K562 (cell line): ENCODE results near the gene ZNF804A. TPM values are rescaled to one million over a fixed set of nuclear protein-coding genes. Genes with fewer than 3 reads are reported as not detected.

Experiments used
- ATAC-seq: fragments of 200-7000 bp; cut with Tn5 transposase; 3 replicates; pipeline ENCODE4 v1.9.1; 2020; ENCODE audit warnings: moderate library complexity
- BruUV-seq: library from RNA; stranded (reverse); fragments of 400-500 nt; replicated peaks from 2 replicates; lab custom pipeline; 2021; lab: Mats Ljungman, UMichigan
- CTCF ChIA-PET: fragments of 300-600 bp; formaldehyde crosslinking; extraction: SDS; loops from one replicate; lab custom pipeline; 2021; ENCODE audit warnings: low intra/inter-chr PET ratio; lab: Yijun Ruan, JAX
- POLR2A ChIA-PET: fragments of 300-600, 350-650 bp; sonication (Branson Sonifier 250); formaldehyde crosslinking; extraction: SDS; loops from one replicate; lab custom pipeline; 2021; ENCODE audit warnings: antibody characterized with exemption, inconsistent platforms; lab: Yijun Ruan, JAX
- DNase-seq, 4 experiments: peaks; one replicate each; pipeline versions ENCODE4 v3.0.0 to v3.0.0-alpha.2; 2011 to 2018; ENCODE audit warnings: low spot score in 3 of 4, mixed read lengths in 3 of 4; ENCODE audit errors: extremely low read depth in 1 of 4
- FAIRE-seq: peaks from 2 replicates; lab custom pipeline; 2011; peaks lifted over from hg19 to GRCh38; lab: Jason Lieb, UNC
- H2AFZ ChIP-seq: 2 replicates; pipeline ENCODE4 v1.6.0; 2011; ENCODE audit warnings: low read depth, low read length, control low read depth, inconsistent platforms
- H3K27ac ChIP-seq: fragments of 200-600 bp; 3 replicates; pipeline ENCODE4 v1.8.0; 2011; ENCODE audit warnings: low read depth, mild to moderate bottlenecking, control low read depth, inconsistent platforms, low read length, moderate library complexity, mixed read lengths; ENCODE audit errors: extremely low read depth
- H3K27me3 ChIP-seq, 2 experiments: fragments of 300-600 bp in 1 of 2; 2 replicates in 1 of 2; 3 replicates in 1 of 2; pipeline versions ENCODE4 v1.6.0 to v1.8.0; 2011; ENCODE audit warnings: inconsistent platforms in 2 of 2, low read length in 2 of 2, mild to moderate bottlenecking in 1 of 2, mixed read lengths in 1 of 2, moderate library complexity in 1 of 2; ENCODE audit not compliant: control insufficient read depth in 2 of 2, insufficient read depth in 2 of 2
- H3K36me3 ChIP-seq: fragments of 300-600 bp; 3 replicates; pipeline ENCODE4 v1.8.0; 2011; ENCODE audit warnings: mild to moderate bottlenecking, low read length, inconsistent platforms; ENCODE audit not compliant: control insufficient read depth, insufficient read depth
- H3K4me1 ChIP-seq, 2 experiments: fragments of 200-600 bp in 1 of 2; replicated peaks in 1 of 2; 2 replicates in 1 of 2; 3 replicates in 1 of 2; pipeline versions ENCODE4 v1.5.1 to v1.8.0; 2011; ENCODE audit warnings: inconsistent platforms in 2 of 2, low read length in 2 of 2, mild to moderate bottlenecking in 1 of 2, mixed read lengths in 1 of 2, moderate library complexity in 1 of 2; ENCODE audit not compliant: control insufficient read depth in 2 of 2, insufficient read depth in 2 of 2
- H3K4me2 ChIP-seq: 2 replicates; pipeline ENCODE4 v1.6.1; 2011; ENCODE audit warnings: low read length, control low read depth, inconsistent platforms, mixed read lengths; ENCODE audit not compliant: insufficient read depth
- H3K4me3 ChIP-seq: fragments of 200-600 bp; sonication (generic), shearing (Covaris generic); 2 replicates; pipeline ENCODE4 v1.5.1; 2016; ENCODE audit warnings: control low read depth, inconsistent platforms
- H3K79me2 ChIP-seq: fragments of 200-600 bp; 3 replicates; pipeline ENCODE4 v1.8.0; 2011; ENCODE audit warnings: low read length, inconsistent platforms; ENCODE audit not compliant: control insufficient read depth, insufficient read depth
- H3K9ac ChIP-seq, 2 experiments: 2 replicates each; pipeline versions ENCODE4 v1.6.0 to v1.6.1; 2011; ENCODE audit warnings: low read depth in 2 of 2, low read length in 2 of 2, control low read depth in 1 of 2, inconsistent platforms in 1 of 2, mild to moderate bottlenecking in 1 of 2, mixed read lengths in 1 of 2; ENCODE audit not compliant: insufficient read depth in 1 of 2
- H3K9me1 ChIP-seq: one replicate; pipeline ENCODE4 v1.6.0; 2011; ENCODE audit warnings: inconsistent platforms, mild to moderate bottlenecking, low read length, moderate library complexity; ENCODE audit not compliant: control insufficient read depth, insufficient read depth
- H3K9me3 ChIP-seq: replicated peaks from 2 replicates; pipeline ENCODE4 v1.5.1; 2011; ENCODE audit warnings: low read depth, low read length, inconsistent platforms; ENCODE audit not compliant: control insufficient read depth, insufficient read depth
- H4K20me1 ChIP-seq: replicated peaks from 2 replicates; pipeline ENCODE4 v1.6.1; 2011; ENCODE audit warnings: low read length, inconsistent platforms, mixed read lengths; ENCODE audit not compliant: control insufficient read depth, insufficient read depth
- ASH1L ChIP-seq: fragments of 450-650 bp; IDR thresholded peaks from 2 replicates; pipeline ENCODE4 v1.6.1; 2018; ENCODE audit warnings: borderline replicate concordance, mild to moderate bottlenecking, low read depth; ENCODE audit not compliant: partially characterized antibody
- HMG20A ChIP-seq: fragments of 450-650 bp; formaldehyde crosslinking; conservative IDR thresholded peaks from 2 replicates; pipeline ENCODE4 v1.4.0; 2020; ENCODE audit warnings: mild to moderate bottlenecking, mixed read lengths
- NR2C1 ChIP-seq, 2 experiments: fragments of 450-650 bp; IDR thresholded peaks; 2 replicates each; pipeline ENCODE4 v1.6.1; 2017; ENCODE audit warnings: mild to moderate bottlenecking in 2 of 2, antibody characterized with exemption in 1 of 2, inconsistent platforms in 1 of 2, missing compliant biosample characterization in 1 of 2, missing genetic modification characterization in 1 of 2
- NR3C1 ChIP-seq: sonication (generic); formaldehyde crosslinking; IDR thresholded peaks from 2 replicates; pipeline ENCODE4 v1.8.1; 2022; ENCODE audit warnings: missing genetic modification reagents
- POLR2B ChIP-seq: fragments of 450-650 bp; IDR thresholded peaks from 2 replicates; pipeline ENCODE4 v1.6.1; 2018; ENCODE audit warnings: low read depth; ENCODE audit not compliant: partially characterized antibody
- RBM22 ChIP-seq: fragments of 200-400 bp; formaldehyde crosslinking; IDR thresholded peaks from 2 replicates; pipeline ENCODE4 v1.6.1; 2018; ENCODE audit warnings: low read length, low read depth; ENCODE audit not compliant: poor library complexity, severe bottlenecking
- RUNX1 ChIP-seq: sonication (generic); IDR thresholded peaks from 2 replicates; pipeline ENCODE4 v1.6.1; 2016; ENCODE audit warnings: antibody characterized with exemption, low read depth
- ZBTB17 ChIP-seq: fragments of 450-650 bp; formaldehyde crosslinking; IDR thresholded peaks from 2 replicates; pipeline ENCODE4 v1.4.0; 2020; ENCODE audit warnings: mild to moderate bottlenecking
- ZNF707 ChIP-seq: fragments of 250-450 bp; sonication (Bioruptor Pico); conservative IDR thresholded peaks from 2 replicates; pipeline ENCODE4 v1.8.0; 2022; ENCODE audit warnings: inconsistent platforms, mild to moderate bottlenecking, moderate library complexity
- WGBS: fragments of 100-300 bp; shearing (Covaris generic); methylation state at CpG from one replicate; pipeline ENCODE4 v1.1.6; 2016; ENCODE audit warnings: low coverage, mixed read lengths; ENCODE audit not compliant: insufficient coverage; ENCODE audit errors: missing lambda C conversion rate; 5-methylcytosine and 5-hydroxymethylcytosine counted together
- in situ Hi-C: fragments of 300-500 bp; cut with MboI; formaldehyde crosslinking; loops from 4 replicates; pipeline ENCODE4 v1.15.0; 2018; ENCODE audit warnings: inconsistent platforms, mixed read lengths
- intact Hi-C: fragments of 100-400 bp; cut with micrococcal nuclease; formaldehyde crosslinking; loops from 2 replicates; pipeline ENCODE4 v1.14.2; 2022
- polyA plus RNA-seq, 8 experiments: library from polyadenylated mRNA; depleted of rRNA in 4 of 8; stranded (reverse) in 5 of 8; unstranded in 3 of 8; fragments of >200 nt; fragmentation: Nextera tagmentation in 2 of 8; fragmentation: Illumina TruSeq in 1 of 8; extraction: Ambion mirVana in 2 of 8; extraction: Trizol in 1 of 8; gene quantifications; 2 replicates each; pipeline versions ENCODE4 v1.2.1 to v1.2.3, GENCODE V29; 2011 to 2014; ENCODE audit warnings: inconsistent platforms in 1 of 8, missing spikeins in 1 of 8
- total RNA-seq, 7 experiments: library from RNA; depleted of rRNA in 6 of 7; stranded (reverse); fragments of >200 nt in 6 of 7; fragmentation: Illumina TruSeq in 2 of 7; extraction: Trizol in 2 of 7; gene quantifications; 2 replicates each; pipeline versions ENCODE4 v1.2.1 to v1.2.3, GENCODE V29; 2011 to 2021; ENCODE audit warnings: low replicate concordance in 1 of 7
- TF ChIP-seq, protein P1 (sequence below): fragments of 450-650 bp; IDR thresholded peaks from 2 replicates; pipeline ENCODE4 v1.6.1; 2016; ENCODE audit warnings: borderline replicate concordance

ZNF804A gene
- total and polyA plus RNA-seq, 9 of the 15 experiments (the other 6 are each of a cell fraction or from before 2014, with no cell fraction given), result 0.01 to 1.2 (median 0.73) TPM

DNA sequence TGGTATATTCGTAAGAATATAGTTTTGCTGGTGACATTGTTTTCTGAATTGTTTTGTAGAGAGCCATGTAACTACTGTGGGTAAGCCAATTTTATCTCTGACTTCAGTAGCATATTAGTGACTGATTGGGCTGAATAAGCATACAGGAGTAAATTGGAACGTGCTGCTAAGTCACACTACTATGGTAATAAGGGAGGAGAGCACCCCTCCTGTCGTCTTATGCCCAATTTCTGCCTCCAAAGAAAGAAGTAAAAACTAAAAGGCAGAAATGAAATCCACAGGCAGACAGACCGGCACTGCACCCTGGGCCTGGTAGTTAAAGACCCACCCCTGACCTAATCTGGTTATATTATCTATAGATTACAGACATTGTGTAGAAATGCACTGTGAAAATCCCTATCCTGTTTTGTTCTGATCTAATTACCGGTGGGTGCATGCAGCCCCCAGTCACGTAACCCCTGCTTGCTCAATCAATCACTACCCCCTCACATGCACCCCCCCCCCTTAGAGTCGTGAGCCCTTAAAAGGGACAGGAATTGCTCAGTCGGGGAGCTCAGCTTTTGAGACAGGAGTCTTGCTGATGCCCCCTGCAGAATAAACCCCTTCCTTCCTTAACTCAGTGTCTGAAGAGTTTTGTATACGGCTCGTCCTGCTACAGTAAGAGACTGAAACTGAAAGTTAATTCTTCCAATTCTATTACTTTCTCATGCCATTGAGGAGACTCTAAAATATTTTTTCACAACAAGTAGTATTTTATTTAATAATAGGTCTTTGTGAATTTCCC, 167.0 kb downstream of the ZNF804A start:
- WGBS, result 5% methylated on average over 9 of the region's 10 CpGs
- no TSS peak for BruUV-seq
- Histone ChIP-seq H3K4me1 (no peaks in the 10 kb centered on the region), H3K36me3 (no peaks in the 10 kb centered on the region), H3K27ac (no peak overlapping the region), H3K4me3 (no peak overlapping the region), H3K27me3 (no peaks in the 10 kb centered on the region), H3K9me1 (no peaks in the 10 kb centered on the region), H3K4me2 (no peak overlapping the region), H3K9me3 (no peaks in the 10 kb centered on the region; the same call in 1 of the 2 replicates), H3K79me2 (no peaks in the 10 kb centered on the region), H2AFZ (no peak overlapping the region), H4K20me1 (no peaks in the 10 kb centered on the region), H3K9ac (no peak overlapping the region)
- no peak for DNase-seq
- no peak for FAIRE-seq
- intact Hi-C loops (no loop called here), in situ Hi-C loops (no loop called here)
- POLR2A ChIA-PET, result no interaction called here
- ATAC-seq, result no peak
- CTCF ChIA-PET, result no interaction called here
- TF ChIP-seq HMG20A (no peak), RBM22 (no peak), NR2C1 (IDR thresholded peaks at IDR 0.05) (no peak), NR2C1 (tag; IDR thresholded peaks at IDR 0.05) (no peak), ZNF707 (no peak), ZBTB17 (CRISPR knock-in tag) (no peak), RUNX1 (no peak), POLR2B (no peak), ASH1L (no peak), NR3C1 (CRISPR knock-in tag) (no peak)
- TF ChIP-seq, protein P1, sequence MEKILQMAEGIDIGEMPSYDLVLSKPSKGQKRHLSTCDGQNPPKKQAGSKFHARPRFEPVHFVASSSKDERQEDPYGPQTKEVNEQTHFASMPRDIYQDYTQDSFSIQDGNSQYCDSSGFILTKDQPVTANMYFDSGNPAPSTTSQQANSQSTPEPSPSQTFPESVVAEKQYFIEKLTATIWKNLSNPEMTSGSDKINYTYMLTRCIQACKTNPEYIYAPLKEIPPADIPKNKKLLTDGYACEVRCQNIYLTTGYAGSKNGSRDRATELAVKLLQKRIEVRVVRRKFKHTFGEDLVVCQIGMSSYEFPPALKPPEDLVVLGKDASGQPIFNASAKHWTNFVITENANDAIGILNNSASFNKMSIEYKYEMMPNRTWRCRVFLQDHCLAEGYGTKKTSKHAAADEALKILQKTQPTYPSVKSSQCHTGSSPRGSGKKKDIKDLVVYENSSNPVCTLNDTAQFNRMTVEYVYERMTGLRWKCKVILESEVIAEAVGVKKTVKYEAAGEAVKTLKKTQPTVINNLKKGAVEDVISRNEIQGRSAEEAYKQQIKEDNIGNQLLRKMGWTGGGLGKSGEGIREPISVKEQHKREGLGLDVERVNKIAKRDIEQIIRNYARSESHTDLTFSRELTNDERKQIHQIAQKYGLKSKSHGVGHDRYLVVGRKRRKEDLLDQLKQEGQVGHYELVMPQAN, result no peak
- TF ChIP-seq, all 486 proteins: peak for 0
